ACC112 (cell line): Measurements from ENCODE around the gene IMPDH2.

ENCODE experiments used
- H2AFZ ChIP-seq: fragments of 200-600 bp; sonication (generic); one replicate; pipeline ENCODE4 v1.6.0; 2017; ENCODE audit warnings: antibody characterized with exemption, low read length; ENCODE audit not compliant: unreplicated experiment
- H3K27ac ChIP-seq: fragments of 200-600 bp; sonication (generic); 2 replicates; pipeline ENCODE4 v1.5.1; 2014; ENCODE audit warnings: low read depth, mild to moderate bottlenecking, antibody characterized with exemption, low read length, moderate library complexity
- H3K27me3 ChIP-seq: fragments of 200-600 bp; sonication (generic); 2 replicates; pipeline ENCODE4 v1.6.1; 2014; ENCODE audit warnings: mild to moderate bottlenecking, antibody characterized with exemption, low read length, moderate library complexity, mixed read lengths; ENCODE audit not compliant: insufficient read depth
- H3K36me3 ChIP-seq: fragments of 200-600 bp; sonication (generic); 2 replicates; pipeline ENCODE4 v1.6.1; 2016; ENCODE audit warnings: mild to moderate bottlenecking, antibody characterized with exemption, low read length, moderate library complexity, mixed read lengths; ENCODE audit not compliant: insufficient read depth
- H3K4me1 ChIP-seq: fragments of 200-600 bp; sonication (generic); one replicate; pipeline ENCODE4 v1.6.1; 2016; ENCODE audit warnings: low read length, mixed read lengths; ENCODE audit not compliant: insufficient read depth, unreplicated experiment, control insufficient read depth
- H3K4me3 ChIP-seq: fragments of 200-600 bp; sonication (generic); 2 replicates; pipeline ENCODE4 v1.5.1; 2014; ENCODE audit warnings: mild to moderate bottlenecking, low read depth, low read length
- H3K79me2 ChIP-seq: fragments of 200-600 bp; sonication (generic); one replicate; pipeline ENCODE4 v1.6.0; 2016; ENCODE audit warnings: low read length; ENCODE audit not compliant: control insufficient read depth, unreplicated experiment, insufficient read depth

The IMPDH2 gene

GRCh38 chr3:49030321-49030720 is 1.1 kb upstream of the IMPDH2 start:
- H3K4me3 ChIP-seq, result no peak overlapping the region
- H3K27ac ChIP-seq, result 0 out of 2 replicates have a peak overlapping the region, but pooled peaks have one; percentile 34
- H3K79me2 ChIP-seq, result peaks cover 27% of the 10 kb centered on the region
- H2AFZ ChIP-seq, result no peak overlapping the region
- H3K27me3 ChIP-seq, result no peaks in the 10 kb centered on the region
- H3K36me3 ChIP-seq, result peaks cover 31% of the 10 kb centered on the region
- peaks cover 47% of the 10 kb centered on the region for H3K4me1 ChIP-seq

- Histone ChIP-seq H3K27ac (peak overlapping the region; percentile 34), H3K27me3 (no peaks in the 10 kb centered on the region), H3K36me3 (peaks cover 35% of the 10 kb centered on the region), H2AFZ (peak overlapping the region; percentile 16), H3K4me1 (peaks cover 50% of the 10 kb centered on the region), H3K79me2 (peaks cover 27% of the 10 kb centered on the region), H3K4me3 (peak overlapping the region; percentile 92)
These were observed 326 bp upstream of the IMPDH2 start for GRCh38 chr3:49029563-49029884.

- peaks cover 54% of the 10 kb centered on the region for H3K4me1 ChIP-seq
- H3K27me3 ChIP-seq, result no peaks in the 10 kb centered on the region
- no peak overlapping the region for H3K27ac ChIP-seq
- H3K36me3 ChIP-seq, result peaks cover 41% of the 10 kb centered on the region
- peaks cover 31% of the 10 kb centered on the region for H3K79me2 ChIP-seq
- H2AFZ ChIP-seq, result no peak overlapping the region
- peak overlapping the region; percentile 92 for H3K4me3 ChIP-seq
These were observed 913 bp downstream of the IMPDH2 start for GRCh38 chr3:49028298-49028672.

GRCh38 chr3:49027634-49028033 is 1.6 kb downstream of the IMPDH2 start:
- peak overlapping the region; percentile 92 for H3K4me3 ChIP-seq

GRCh38 chr3:49026536-49026935 is 2.7 kb downstream of the IMPDH2 start:
- peaks cover 39% of the 10 kb centered on the region for H3K79me2 ChIP-seq

More at GRCh38 chr3:49027634-49028033, 1.6 kb downstream of the IMPDH2 start:
- H3K27ac ChIP-seq, result no peak overlapping the region
- H3K4me1 ChIP-seq, result peaks cover 52% of the 10 kb centered on the region
- H3K36me3 ChIP-seq, result peaks cover 41% of the 10 kb centered on the region
- H2AFZ ChIP-seq, result no peak overlapping the region
- no peaks in the 10 kb centered on the region for H3K27me3 ChIP-seq
- H3K79me2 ChIP-seq, result peaks cover 34% of the 10 kb centered on the region

GRCh38 chr3:49025793-49026520 is 3.2 kb downstream of the IMPDH2 start:
- peaks cover 38% of the 10 kb centered on the region for H3K36me3 ChIP-seq
- H3K4me3 ChIP-seq, result no peak overlapping the region
- no peak overlapping the region for H2AFZ ChIP-seq
- H3K27ac ChIP-seq, result no peak overlapping the region
- H3K79me2 ChIP-seq, result peaks cover 42% of the 10 kb centered on the region
- H3K27me3 ChIP-seq, result no peaks in the 10 kb centered on the region
- peaks cover 47% of the 10 kb centered on the region for H3K4me1 ChIP-seq

More at GRCh38 chr3:49026536-49026935, 2.7 kb downstream of the IMPDH2 start:
- Histone ChIP-seq H2AFZ (no peak overlapping the region), H3K27me3 (no peaks in the 10 kb centered on the region), H3K4me1 (peaks cover 47% of the 10 kb centered on the region), H3K36me3 (peaks cover 38% of the 10 kb centered on the region), H3K27ac (no peak overlapping the region), H3K4me3 (no peak overlapping the region)

- H3K79me2 ChIP-seq, result peaks cover 50% of the 10 kb centered on the region
- no peak overlapping the region for H2AFZ ChIP-seq
- peaks cover 48% of the 10 kb centered on the region for H3K4me1 ChIP-seq
- no peak overlapping the region for H3K4me3 ChIP-seq
- no peaks in the 10 kb centered on the region for H3K27me3 ChIP-seq
- H3K27ac ChIP-seq, result no peak overlapping the region
- peaks cover 38% of the 10 kb centered on the region for H3K36me3 ChIP-seq
These were observed 4.0 kb downstream of the IMPDH2 start for GRCh38 chr3:49025005-49025792.

- peaks cover 53% of the 10 kb centered on the region for H3K79me2 ChIP-seq
- no peak overlapping the region for H3K27ac ChIP-seq
- no peaks in the 10 kb centered on the region for H3K27me3 ChIP-seq
- peaks cover 38% of the 10 kb centered on the region for H3K36me3 ChIP-seq
- H3K4me3 ChIP-seq, result no peak overlapping the region
- no peak overlapping the region for H2AFZ ChIP-seq
- H3K4me1 ChIP-seq, result peaks cover 55% of the 10 kb centered on the region
These were observed 4.7 kb downstream of the IMPDH2 start for GRCh38 chr3:49024449-49024848.

- Histone ChIP-seq H3K27ac (no peak overlapping the region), H3K36me3 (peaks cover 38% of the 10 kb centered on the region), H2AFZ (no peak overlapping the region), H3K27me3 (no peaks in the 10 kb centered on the region), H3K4me1 (peaks cover 55% of the 10 kb centered on the region), H3K79me2 (peaks cover 49% of the 10 kb centered on the region), H3K4me3 (no peak overlapping the region)
These were observed 5.4 kb downstream of the IMPDH2 start for GRCh38 chr3:49023775-49024174.

- peak overlapping the region; percentile 91 for H3K4me3 ChIP-seq
- peaks cover 38% of the 10 kb centered on the region for H3K79me2 ChIP-seq
- peaks cover 36% of the 10 kb centered on the region for H3K36me3 ChIP-seq
- no peaks in the 10 kb centered on the region for H3K27me3 ChIP-seq
- peaks cover 46% of the 10 kb centered on the region for H3K4me1 ChIP-seq
- H3K27ac ChIP-seq, result peak overlapping the region; percentile 93
- no peak overlapping the region for H2AFZ ChIP-seq
These were observed 6.5 kb downstream of the IMPDH2 start for GRCh38 chr3:49022688-49023171.
